Measurements from ENCODE around the gene DTHD1. TPM values are rescaled to one million over a fixed set of nuclear protein-coding genes. Genes with fewer than 3 reads are reported as not detected.

Gene DTHD1
- total RNA-seq, 2 experiments from 2014 or later = 0.11 to 0.16 TPM

DNA sequence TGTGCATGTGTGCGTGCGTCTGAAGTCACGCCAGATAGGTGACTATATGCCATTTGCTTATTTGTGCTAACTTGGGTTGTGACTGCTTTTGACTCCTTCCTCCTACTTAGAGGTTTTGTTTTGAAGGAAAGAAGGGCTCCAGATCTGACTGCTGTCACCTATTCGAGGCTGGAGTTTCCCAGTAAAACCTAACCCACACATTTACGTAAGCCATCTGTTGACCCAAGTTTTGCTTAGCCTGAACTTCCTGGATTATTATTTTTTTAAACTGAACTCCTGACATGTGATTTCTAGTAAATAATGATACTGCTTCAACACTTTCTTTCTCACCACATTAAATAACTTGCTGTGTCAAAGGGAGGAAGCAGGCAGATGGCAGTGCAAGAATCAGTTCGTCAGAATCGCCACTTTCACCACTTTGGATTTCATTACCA is 41.5 kb downstream of the DTHD1 start:
- Histone ChIP-seq H3K4me3 (ENCODE audit: low read length) (peak overlapping the region; percentile 29), H3K27ac (ENCODE audit: low read depth in 1 of 2, low read length in 2 of 2) (peak overlapping the region in 1 of 2 donors; percentile 57), H3K9me3 (ENCODE audit: control insufficient read depth in 1 of 2, insufficient read depth in 1 of 2, low read length in 2 of 2) (no peaks in the 10 kb centered on the region), H3K4me1 (ENCODE audit: insufficient read depth, low read length) (peaks cover 24% of the 10 kb centered on the region), H3K27me3 (ENCODE audit: control insufficient read depth in 1 of 2, insufficient read depth in 2 of 2, low read length in 2 of 2) (no peaks in the 10 kb centered on the region), H3K36me3 (ENCODE audit: insufficient read depth, low read length) (no peaks in the 10 kb centered on the region)
- H3K36me3 Mint-ChIP-seq (ENCODE audit: low read depth) = no peaks in the 10 kb centered on the region
- no peaks in the 10 kb centered on the region for H3K9me3 Mint-ChIP-seq
- intact Hi-C loops (cut with DNase I, micrococcal nuclease) = loop anchor here (1.0 to 10.0 kb wide), 4 partner anchors 36 to 80 kb away; partner anchors contain the start of gene ARAP2 (in 1 of the 2)
- ChIA-PET CTCF (interaction anchor here (1.2 kb wide), 1 partner anchor 77 kb away, joined by 4 read pairs; no protein-coding TSS in a partner anchor), POLR2A (no interaction called here)
- H3K4me3 Mint-ChIP-seq = peak overlapping the region; percentile 26
- TF ChIP-seq, protein P1, sequence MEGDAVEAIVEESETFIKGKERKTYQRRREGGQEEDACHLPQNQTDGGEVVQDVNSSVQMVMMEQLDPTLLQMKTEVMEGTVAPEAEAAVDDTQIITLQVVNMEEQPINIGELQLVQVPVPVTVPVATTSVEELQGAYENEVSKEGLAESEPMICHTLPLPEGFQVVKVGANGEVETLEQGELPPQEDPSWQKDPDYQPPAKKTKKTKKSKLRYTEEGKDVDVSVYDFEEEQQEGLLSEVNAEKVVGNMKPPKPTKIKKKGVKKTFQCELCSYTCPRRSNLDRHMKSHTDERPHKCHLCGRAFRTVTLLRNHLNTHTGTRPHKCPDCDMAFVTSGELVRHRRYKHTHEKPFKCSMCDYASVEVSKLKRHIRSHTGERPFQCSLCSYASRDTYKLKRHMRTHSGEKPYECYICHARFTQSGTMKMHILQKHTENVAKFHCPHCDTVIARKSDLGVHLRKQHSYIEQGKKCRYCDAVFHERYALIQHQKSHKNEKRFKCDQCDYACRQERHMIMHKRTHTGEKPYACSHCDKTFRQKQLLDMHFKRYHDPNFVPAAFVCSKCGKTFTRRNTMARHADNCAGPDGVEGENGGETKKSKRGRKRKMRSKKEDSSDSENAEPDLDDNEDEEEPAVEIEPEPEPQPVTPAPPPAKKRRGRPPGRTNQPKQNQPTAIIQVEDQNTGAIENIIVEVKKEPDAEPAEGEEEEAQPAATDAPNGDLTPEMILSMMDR (IDR thresholded peaks at IDR 0.05) = no peak
- peak overlapping the region; percentile 64 for H3K27ac Mint-ChIP-seq
- no peaks in the 10 kb centered on the region for H3K27me3 Mint-ChIP-seq
- H3K4me1 Mint-ChIP-seq (ENCODE audit: low read depth) = peaks cover 47% of the 10 kb centered on the region
- peak in 9 of 14 experiments; percentile 5 to 90 (median 23) for DNase-seq
- peak; percentile 88 for ATAC-seq (ENCODE audit: poor library complexity)

DNA sequence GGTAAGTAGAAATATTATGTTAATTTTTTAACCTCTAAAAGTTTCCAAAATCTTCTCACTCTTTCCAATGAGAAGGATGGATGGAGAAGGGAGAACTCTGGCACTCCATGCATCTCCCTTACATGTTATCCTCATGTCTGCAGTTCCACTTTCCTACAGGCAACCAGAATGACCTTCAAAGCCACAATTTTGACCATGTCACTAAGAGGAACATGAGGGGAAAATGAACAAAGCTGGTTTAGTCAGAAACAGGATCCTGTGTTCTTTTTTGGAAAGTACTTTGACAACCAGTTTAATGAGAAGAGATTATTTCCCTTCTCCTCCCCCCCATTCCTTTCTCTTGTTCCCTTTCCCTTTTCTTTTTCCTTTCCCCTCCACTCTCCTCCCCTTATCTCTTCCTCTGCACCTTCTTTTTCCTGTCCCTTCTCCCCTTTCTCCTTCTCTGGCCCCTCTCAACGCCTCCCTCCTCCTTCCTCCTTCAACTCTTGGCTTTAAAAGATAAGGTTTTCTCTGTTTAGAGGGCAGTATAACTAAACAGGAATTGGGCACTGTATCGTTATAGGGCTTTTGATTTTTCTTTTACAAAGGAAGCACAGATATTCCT is 42.5 kb downstream of the DTHD1 start:
- Mint-ChIP-seq H3K27me3 (no peaks in the 10 kb centered on the region), H3K4me3 (no peak overlapping the region), H3K36me3 (ENCODE audit: low read depth) (no peaks in the 10 kb centered on the region), H3K4me1 (ENCODE audit: low read depth) (peaks cover 47% of the 10 kb centered on the region), H3K9me3 (no peaks in the 10 kb centered on the region), H3K27ac (peak overlapping the region; percentile 12)
- no peak for ATAC-seq (ENCODE audit: poor library complexity)
- TF ChIP-seq, protein P1 (IDR thresholded peaks at IDR 0.05) = no peak
- Histone ChIP-seq H3K4me3 (ENCODE audit: low read length) (no peak overlapping the region), H3K4me1 (ENCODE audit: insufficient read depth, low read length) (peaks cover 24% of the 10 kb centered on the region), H3K27me3 (ENCODE audit: control insufficient read depth in 1 of 2, insufficient read depth in 2 of 2, low read length in 2 of 2) (no peaks in the 10 kb centered on the region), H3K27ac (ENCODE audit: low read depth in 1 of 2, low read length in 2 of 2) (no peak overlapping the region), H3K36me3 (ENCODE audit: insufficient read depth, low read length) (no peaks in the 10 kb centered on the region), H3K9me3 (ENCODE audit: control insufficient read depth in 1 of 2, insufficient read depth in 1 of 2, low read length in 2 of 2) (no peaks in the 10 kb centered on the region)
- intact Hi-C loops (cut with DNase I, micrococcal nuclease) = loop anchor here (1.0 to 10.0 kb wide), 4 partner anchors 37 to 81 kb away; partner anchors contain the start of gene ARAP2 (in 1 of the 2)
- CTCF ChIA-PET = no interaction called here
- POLR2A ChIA-PET = no interaction called here
- peak in 2 of 14 experiments; percentile 30 to 33 for DNase-seq

DNA sequence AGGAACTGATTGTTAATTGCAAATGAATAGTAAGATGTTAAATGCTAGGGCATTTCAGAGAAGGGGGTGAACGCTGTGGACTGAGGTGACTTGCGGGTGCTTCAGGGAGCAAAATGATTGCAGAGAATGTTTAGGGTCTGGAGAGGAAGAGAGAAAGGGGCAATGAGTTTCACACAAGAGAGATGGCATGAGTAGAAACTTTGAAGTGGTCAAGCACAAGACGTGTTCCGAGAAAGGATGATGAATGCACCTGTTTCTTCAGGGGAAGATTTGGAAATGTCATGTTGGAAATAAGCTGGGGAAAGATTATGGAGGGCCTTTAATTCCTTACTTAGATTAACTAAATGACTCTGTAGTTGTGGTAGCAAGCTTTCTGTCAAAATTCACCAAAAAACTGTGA is 43.4 kb downstream of the DTHD1 start:
- Histone ChIP-seq H3K4me3 (ENCODE audit: low read length) (no peak overlapping the region), H3K36me3 (ENCODE audit: insufficient read depth, low read length) (no peaks in the 10 kb centered on the region), H3K4me1 (ENCODE audit: insufficient read depth, low read length) (peaks cover 24% of the 10 kb centered on the region), H3K27me3 (ENCODE audit: control insufficient read depth in 1 of 2, insufficient read depth in 2 of 2, low read length in 2 of 2) (no peaks in the 10 kb centered on the region), H3K9me3 (ENCODE audit: control insufficient read depth in 1 of 2, insufficient read depth in 1 of 2, low read length in 2 of 2) (no peaks in the 10 kb centered on the region), H3K27ac (ENCODE audit: low read depth in 1 of 2, low read length in 2 of 2) (no peak overlapping the region)
- ChIA-PET CTCF (interaction anchor here (1.0 to 1.3 kb wide), 2 partner anchors 9 to 75 kb away, joined by 4 to 6 read pairs; no protein-coding TSS in a partner anchor), POLR2A (interaction anchor here (1.1 to 1.4 kb wide), 3 partner anchors 39 to 81 kb away, joined by 4 to 5 read pairs (median 5); partner anchors contain the start of gene ARAP2)
- peaks cover 47% of the 10 kb centered on the region for H3K4me1 Mint-ChIP-seq (ENCODE audit: low read depth)
- intact Hi-C loops (cut with DNase I, micrococcal nuclease) = loop anchor here (5.0 to 10.0 kb wide), 2 partner anchors 38 to 80 kb away; partner anchors contain the start of gene ARAP2 (in 1 of the 2)
- H3K4me3 Mint-ChIP-seq = peak overlapping the region; percentile 1
- H3K9me3 Mint-ChIP-seq = no peaks in the 10 kb centered on the region
- H3K27ac Mint-ChIP-seq = peak overlapping the region; percentile 9
- TF ChIP-seq, protein P1 (IDR thresholded peaks at IDR 0.05) = no peak
- ATAC-seq (ENCODE audit: poor library complexity) = no peak
- H3K36me3 Mint-ChIP-seq (ENCODE audit: low read depth) = no peaks in the 10 kb centered on the region
- H3K27me3 Mint-ChIP-seq = no peaks in the 10 kb centered on the region
- no peak for DNase-seq
